K562 (cell line): ENCODE data around the gene SLC9A3.

ENCODE experiments used
- CBFA2T3 ChIP-seq: fragments of 450-650 bp; IDR thresholded peaks from 2 replicates; pipeline ENCODE4 v1.6.1; 2017
- HOMEZ ChIP-seq: fragments of 250-450 bp; sonication (Bioruptor Pico); IDR thresholded peaks from 2 replicates; pipeline ENCODE4 v1.4.0; 2020; ENCODE audit warnings: mild to moderate bottlenecking, moderate library complexity
- JUN ChIP-seq, 2 experiments: sonication (generic) in 1 of 2; formaldehyde crosslinking in 1 of 2; IDR thresholded peaks; 2 replicates each; pipeline versions ENCODE4 v1.6.1 to v1.8.0; 2012 to 2022; ENCODE audit warnings: borderline replicate concordance in 2 of 2, mild to moderate bottlenecking in 2 of 2, improper control_type of control experiment in 1 of 2, low read depth in 1 of 2, low read length in 1 of 2, missing genetic modification reagents in 1 of 2
- TCFL5 ChIP-seq: fragments of 250-450 bp; sonication (Bioruptor Pico); conservative IDR thresholded peaks from 2 replicates; pipeline ENCODE4 v1.6.1; 2021; ENCODE audit warnings: mild to moderate bottlenecking, moderate library complexity, matching md5 sums
- ZBTB5 ChIP-seq: fragments of 450-650 bp; IDR thresholded peaks from 2 replicates; pipeline ENCODE4 v1.6.1; 2017; ENCODE audit warnings: antibody characterized with exemption
- ZMIZ1 ChIP-seq, 2 experiments: fragments of 150-350 bp in 1 of 2; IDR thresholded peaks; 2 replicates each; pipeline ENCODE4 v1.6.1; 2012 to 2016; ENCODE audit warnings: low read depth in 2 of 2, low read length in 2 of 2, mild to moderate bottlenecking in 1 of 2, moderate library complexity in 1 of 2
- TF ChIP-seq, protein P1 (sequence below), 3 experiments: IDR thresholded peaks in 2 of 3; conservative IDR thresholded peaks in 1 of 3; 2 replicates each; pipeline ENCODE4 v1.5.1; 2011 to 2012; ENCODE audit warnings: low read length in 3 of 3, mild to moderate bottlenecking in 3 of 3, control low read depth in 2 of 3, improper control_type of control experiment in 1 of 3, inconsistent platforms in 1 of 3, low read depth in 1 of 3, mixed read lengths in 1 of 3, moderate library complexity in 1 of 3; ENCODE audit not compliant: insufficient read depth in 2 of 3

DNA sequence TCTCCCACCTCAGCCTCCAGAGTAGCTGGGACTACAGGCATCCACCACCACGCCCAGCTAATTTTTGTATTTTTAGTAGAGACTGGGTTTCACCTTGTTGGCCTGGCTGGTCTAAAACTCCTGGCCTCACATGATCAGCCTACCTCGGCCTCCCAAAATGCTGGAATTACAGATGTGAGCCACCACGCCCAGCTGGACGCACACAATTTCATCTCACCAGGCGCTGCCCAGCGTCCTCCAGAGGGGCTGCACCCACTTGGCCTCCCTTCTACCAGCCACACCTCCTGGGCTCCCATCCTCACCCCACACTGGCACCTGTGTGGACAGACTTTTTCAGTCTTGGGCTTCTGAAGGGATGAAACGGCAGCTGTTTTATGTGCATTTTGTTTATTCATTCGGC is 85.1 kb downstream of the SLC9A3 start:
- TF ChIP-seq CBFA2T3 (no peak), ZMIZ1 (IDR thresholded peaks at IDR 0.05; ENCODE audit: low read depth in 2 of 2, low read length in 2 of 2) (no peak), ZBTB5 (no peak), TCFL5 (CRISPR knock-in tag) (no peak), HOMEZ (CRISPR knock-in tag) (no peak), JUN (IDR thresholded peaks at IDR 0.05; ENCODE audit: borderline replicate concordance, low read depth, low read length) (no peak), JUN (CRISPR knock-in tag; IDR thresholded peaks at IDR 0.05; ENCODE audit: borderline replicate concordance) (no peak)
- TF ChIP-seq, protein P1, sequence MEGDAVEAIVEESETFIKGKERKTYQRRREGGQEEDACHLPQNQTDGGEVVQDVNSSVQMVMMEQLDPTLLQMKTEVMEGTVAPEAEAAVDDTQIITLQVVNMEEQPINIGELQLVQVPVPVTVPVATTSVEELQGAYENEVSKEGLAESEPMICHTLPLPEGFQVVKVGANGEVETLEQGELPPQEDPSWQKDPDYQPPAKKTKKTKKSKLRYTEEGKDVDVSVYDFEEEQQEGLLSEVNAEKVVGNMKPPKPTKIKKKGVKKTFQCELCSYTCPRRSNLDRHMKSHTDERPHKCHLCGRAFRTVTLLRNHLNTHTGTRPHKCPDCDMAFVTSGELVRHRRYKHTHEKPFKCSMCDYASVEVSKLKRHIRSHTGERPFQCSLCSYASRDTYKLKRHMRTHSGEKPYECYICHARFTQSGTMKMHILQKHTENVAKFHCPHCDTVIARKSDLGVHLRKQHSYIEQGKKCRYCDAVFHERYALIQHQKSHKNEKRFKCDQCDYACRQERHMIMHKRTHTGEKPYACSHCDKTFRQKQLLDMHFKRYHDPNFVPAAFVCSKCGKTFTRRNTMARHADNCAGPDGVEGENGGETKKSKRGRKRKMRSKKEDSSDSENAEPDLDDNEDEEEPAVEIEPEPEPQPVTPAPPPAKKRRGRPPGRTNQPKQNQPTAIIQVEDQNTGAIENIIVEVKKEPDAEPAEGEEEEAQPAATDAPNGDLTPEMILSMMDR (IDR thresholded peaks at IDR 0.05 in 2 of 3, conservative IDR thresholded peaks at IDR 0.05 in 1 of 3; ENCODE audit: insufficient read depth in 2 of 3, low read depth in 1 of 3, low read length in 3 of 3), result no peak
